ENCODE results near the gene NLRP6.
"Not testable (repeated sequence)": the region's sequence is repeated elsewhere in the genome, so short reads cannot be mapped to it uniquely, and the experiment has no call there.

The NLRP6 gene

GRCh38 chr11:309979-310572, 31.9 kb downstream of the NLRP6 start:
- DNase-seq = not testable (repeated sequence)

DNA sequence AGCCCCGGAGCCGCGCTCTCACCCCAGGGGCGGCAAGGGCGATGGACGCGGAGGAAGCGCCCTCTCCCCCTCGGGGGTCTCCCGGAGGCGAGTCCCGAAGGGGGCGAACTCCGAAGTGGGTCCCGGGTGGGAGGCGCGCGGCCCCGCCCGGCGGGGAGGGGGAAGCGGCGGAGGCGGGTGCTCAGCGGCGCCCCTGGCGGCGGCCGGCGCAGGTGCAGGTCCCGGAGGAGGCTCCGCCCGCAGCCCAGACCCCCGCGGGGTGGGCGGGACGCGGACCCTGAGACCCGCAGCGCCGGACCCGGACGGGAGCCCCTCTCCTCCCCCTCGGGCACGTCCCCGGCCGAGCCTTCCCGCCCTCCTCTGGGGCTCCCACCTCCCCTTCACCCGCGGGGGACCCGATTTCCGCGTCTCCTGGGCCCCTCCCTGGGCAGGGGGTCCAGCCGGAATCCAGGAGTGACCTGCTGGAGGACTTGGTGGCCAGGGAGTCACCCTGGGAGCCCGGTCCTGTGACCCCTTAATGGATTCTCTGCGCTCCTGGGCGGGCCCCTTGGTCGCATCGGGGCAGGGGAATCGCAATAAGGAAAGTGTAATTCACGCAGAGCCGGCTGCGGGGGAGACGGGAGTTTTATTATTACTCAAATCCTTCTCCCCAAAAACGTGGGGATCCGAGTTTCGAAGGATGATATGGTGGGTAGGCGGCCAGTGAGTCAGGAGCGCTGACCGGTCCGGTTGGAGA, 33.0 kb downstream of the NLRP6 start:
- not testable (repeated sequence) for DNase-seq

- no peak for DNase-seq
These were observed 34.0 kb downstream of the NLRP6 start for GRCh38 chr11:312092-312816.

DNA sequence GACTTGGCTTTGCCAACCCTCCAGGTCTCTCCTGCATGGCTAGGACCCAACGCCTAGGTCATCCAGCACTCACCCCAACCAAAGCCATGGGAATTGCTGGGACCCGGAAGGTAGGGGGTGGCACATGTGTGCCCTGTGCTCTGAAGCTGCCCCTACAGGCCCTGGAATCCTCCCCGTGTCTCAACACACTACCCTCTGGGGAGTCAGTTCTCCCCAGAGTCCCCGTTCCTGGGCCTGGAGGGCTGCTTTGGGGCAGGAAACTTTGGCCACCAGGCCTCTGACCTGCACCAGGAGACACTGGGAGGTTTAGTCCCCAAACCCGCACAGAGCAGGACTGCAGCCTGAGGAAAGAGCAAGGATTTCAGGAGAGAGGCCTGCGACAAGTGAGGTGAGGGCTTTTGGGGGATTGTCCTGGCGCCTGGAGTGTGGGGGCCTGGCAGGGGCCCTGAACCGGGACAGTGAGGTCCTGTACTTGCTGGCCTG, 35.1 kb downstream of the NLRP6 start:
- no peak for DNase-seq

GRCh38 chr11:313787-314553, 35.8 kb downstream of the NLRP6 start, which contains the start of gene IFITM1:
Gene IFITM1, plus strand, starts transcription at chr11:314040. Its CDS starts 131 bp downstream, at chr11:314171.
- no peak for DNase-seq

DNA sequence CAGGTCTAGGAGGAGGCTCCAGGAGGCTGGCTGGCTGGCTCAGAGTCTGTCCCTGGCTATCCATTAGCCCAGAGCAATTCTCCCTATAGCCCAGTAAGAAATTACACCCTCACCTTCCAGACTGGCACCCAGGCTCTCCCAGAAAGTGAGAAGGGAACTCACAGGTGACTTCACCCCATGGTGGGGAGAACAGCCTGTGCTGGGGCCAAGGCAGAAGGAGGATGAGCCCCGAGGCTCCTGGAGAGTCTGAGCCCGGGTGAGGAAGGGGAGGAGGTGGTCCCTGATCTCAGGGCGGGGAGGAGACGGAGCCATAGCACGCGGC, 36.3 kb downstream of the NLRP6 start:
- DNase-seq = not testable (repeated sequence)

GRCh38 chr11:315051-315481, 36.9 kb downstream of the NLRP6 start:
- DNase-seq = no peak

GRCh38 chr11:315516-315994, 37.3 kb downstream of the NLRP6 start:
- DNase-seq = no peak

DNA sequence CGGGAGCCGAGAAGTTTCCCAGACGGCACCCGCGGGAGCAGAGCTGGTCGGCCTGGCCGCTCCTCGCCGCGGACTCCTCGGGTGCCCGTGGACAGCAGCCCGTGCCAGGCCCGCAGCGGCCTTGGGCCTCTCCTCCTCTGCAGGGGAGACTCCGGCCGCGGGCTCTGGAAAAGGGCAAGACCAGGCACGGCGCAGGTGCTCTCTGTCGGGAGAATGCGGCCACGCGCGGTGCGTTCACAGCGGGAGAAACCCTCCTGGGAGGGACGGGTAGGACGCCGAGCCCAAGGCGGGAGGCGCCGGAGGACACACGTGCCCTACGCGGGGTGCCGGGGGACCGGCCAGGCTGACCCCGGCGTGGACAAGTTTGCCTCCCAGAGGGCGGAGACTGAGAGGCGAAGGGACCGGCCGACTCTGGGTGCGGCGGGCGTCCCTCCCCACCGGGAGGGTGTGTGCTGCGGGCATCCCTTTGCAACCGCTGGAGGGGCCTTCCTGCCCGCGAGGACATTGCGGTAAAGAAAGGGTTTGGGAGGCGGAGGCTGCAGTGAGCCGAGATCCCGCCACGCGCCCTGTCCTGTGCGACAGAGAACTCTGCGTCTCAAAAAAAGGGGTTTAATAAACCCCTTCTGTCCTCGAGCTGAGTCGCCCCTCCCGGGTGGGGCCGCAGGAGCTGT, 38.0 kb downstream of the NLRP6 start:
- DNase-seq = no peak

GRCh38 chr11:316891-317301, 38.7 kb downstream of the NLRP6 start:
- no peak for DNase-seq

DNA sequence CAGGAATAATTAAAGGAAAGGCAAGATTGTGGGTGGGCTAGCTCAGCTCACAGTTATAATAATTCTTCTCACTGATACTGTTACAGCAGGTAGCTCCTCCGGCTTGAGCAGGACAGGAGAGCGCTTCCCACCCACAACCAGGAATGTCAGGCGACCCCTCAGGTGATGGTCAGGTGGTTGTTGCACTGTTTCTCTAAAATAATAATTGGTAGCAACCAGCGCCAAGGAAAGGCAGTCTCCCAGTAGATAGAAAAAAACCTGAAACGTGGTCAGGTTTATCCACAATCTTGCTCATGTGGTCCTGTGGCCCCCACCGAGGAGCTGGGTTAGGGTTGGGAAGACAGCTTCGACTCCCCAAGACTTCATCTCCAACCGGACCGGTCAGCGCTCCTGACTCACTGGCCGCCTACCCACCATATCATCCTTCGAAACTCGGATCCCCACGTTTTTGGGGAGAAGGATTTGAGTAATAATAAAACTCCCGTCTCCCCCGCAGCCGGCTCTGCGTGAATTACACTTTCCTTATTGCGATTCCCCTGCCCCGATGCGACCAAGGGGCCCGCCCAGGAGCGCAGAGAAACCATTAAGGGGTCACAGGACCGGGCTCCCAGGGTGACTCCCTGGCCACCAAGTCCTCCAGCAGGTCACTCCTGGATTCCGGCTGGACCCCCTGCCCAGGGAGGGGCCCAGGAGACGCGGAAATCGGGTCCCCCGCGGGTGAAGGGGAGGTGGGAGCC, 39.6 kb downstream of the NLRP6 start:
- not testable (repeated sequence) for DNase-seq

GRCh38 chr11:318405-319120, 40.4 kb downstream of the NLRP6 start:
- not testable (repeated sequence) for DNase-seq

GRCh38 chr11:319121-319887, 41.1 kb downstream of the NLRP6 start:
- DNase-seq = not testable (repeated sequence)

- not testable (repeated sequence) for DNase-seq
These were observed 41.7 kb downstream of the NLRP6 start for GRCh38 chr11:319888-320273.

GRCh38 chr11:324156-324555, 45.9 kb downstream of the NLRP6 start:
- DNase-seq = no peak

DNA sequence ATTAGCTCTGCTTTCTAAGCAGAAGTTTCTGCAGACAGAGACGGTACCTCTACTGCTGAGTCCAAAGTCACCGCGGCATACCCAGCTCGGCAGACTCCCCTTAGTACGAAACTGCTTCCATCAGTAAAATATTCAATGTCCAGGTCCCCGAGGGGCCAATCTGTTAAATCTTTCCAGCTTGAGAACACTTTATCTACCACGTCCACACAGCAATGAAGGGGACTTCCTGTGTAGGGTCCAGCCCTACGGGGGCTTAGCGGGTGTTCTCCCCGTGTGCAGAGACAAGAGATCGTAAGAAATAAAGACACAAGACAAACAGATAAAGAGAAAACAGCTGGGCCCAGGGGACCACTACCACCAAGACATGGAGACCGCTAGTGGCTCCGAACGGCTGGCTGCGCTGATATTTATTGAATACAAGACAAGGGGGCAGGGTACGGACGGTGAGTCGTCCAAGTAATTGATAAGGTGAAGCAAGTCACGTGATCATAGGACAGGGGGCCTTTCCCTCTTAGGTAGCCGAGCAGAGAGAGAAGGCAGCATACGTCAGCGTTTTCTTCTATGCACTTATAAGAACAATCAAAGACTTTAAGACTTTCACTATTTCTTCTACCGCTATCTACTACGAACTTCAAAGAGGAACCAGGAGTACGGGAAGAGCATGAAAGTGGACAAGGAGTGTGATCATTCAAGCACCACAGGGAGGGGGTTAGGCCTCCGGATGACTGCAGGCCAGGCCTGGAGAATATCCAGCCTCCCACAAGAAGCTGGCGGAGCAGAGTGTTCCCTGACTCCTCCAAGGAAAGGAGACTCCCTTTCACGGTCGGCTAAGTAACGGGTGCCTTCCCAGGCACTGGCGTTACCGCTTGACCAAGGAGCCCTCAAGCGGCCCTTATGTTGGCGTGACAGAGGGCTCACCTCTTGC, 46.6 kb downstream of the NLRP6 start:
- DNase-seq = not testable (repeated sequence)

GRCh38 chr11:325796-326591, 47.8 kb downstream of the NLRP6 start:
- no peak for DNase-seq

DNA sequence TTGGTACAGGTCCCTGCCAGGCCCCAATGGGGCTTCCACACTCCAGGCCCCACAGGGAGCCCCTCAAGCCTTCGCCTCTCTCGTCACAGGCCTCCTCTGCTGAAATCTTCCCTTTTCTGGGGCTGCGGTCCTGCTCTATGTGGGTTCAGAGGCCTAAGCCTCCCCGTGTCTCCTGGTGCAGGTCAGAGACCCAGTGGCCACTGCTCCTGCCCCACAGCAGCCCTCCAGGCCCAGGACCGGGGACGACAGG, 48.3 kb downstream of the NLRP6 start:
- DNase-seq = no peak

All from NCI-H1048 (cell line).